Kidney (tissue), 14 donors: ENCODE measurements around the gene FEV. TPM values are rescaled to one million over a fixed set of nuclear protein-coding genes. Genes with fewer than 3 reads are reported as not detected.

Source experiments
- DNase-seq, 5 donors: peaks; one replicate each; pipeline ENCODE4 v3.0.0-alpha.2; 2013 to 2020
- FAIRE-seq: peaks from 2 replicates; lab custom pipeline; 2012; peaks lifted over from hg19 to GRCh38; lab: Jason Lieb, UNC
- H3K27ac ChIP-seq, 2 donors: one replicate each; pipeline ENCODE4 v1.7.0; 2013; ENCODE audit warnings: low read depth in 2 of 2, low read length in 2 of 2, inconsistent platforms in 1 of 2
- H3K27me3 ChIP-seq: one replicate; pipeline ENCODE4 v1.7.1; 2013; ENCODE audit warnings: low read length, inconsistent platforms; ENCODE audit not compliant: control insufficient read depth, insufficient read depth
- H3K36me3 ChIP-seq, 3 donors: one replicate each; pipeline versions ENCODE4 v1.7.0 to v1.7.1; 2013; ENCODE audit warnings: low read length in 3 of 3, control low read depth in 1 of 3, inconsistent platforms in 1 of 3; ENCODE audit not compliant: insufficient read depth in 3 of 3, control insufficient read depth in 2 of 3
- H3K4me1 ChIP-seq, 3 donors: one replicate each; pipeline versions ENCODE4 v1.7.0 to v1.7.1; 2013; ENCODE audit warnings: low read length in 3 of 3, inconsistent platforms in 1 of 3, low read depth in 1 of 3; ENCODE audit not compliant: control insufficient read depth in 2 of 3, insufficient read depth in 2 of 3
- H3K4me3 ChIP-seq, 3 donors: one replicate each; pipeline versions ENCODE4 v1.7.0 to v1.8.1; 2013; ENCODE audit warnings: low read length in 3 of 3, control low read depth in 1 of 3, inconsistent platforms in 1 of 3
- H3K9ac ChIP-seq, 3 donors: one replicate each; pipeline versions ENCODE4 v1.7.0 to v1.7.1; 2013; ENCODE audit warnings: low read length in 3 of 3, control low read depth in 1 of 3, inconsistent platforms in 1 of 3
- H3K9me3 ChIP-seq, 3 donors: one replicate each; pipeline versions ENCODE4 v1.7.0 to v1.7.1; 2013; ENCODE audit warnings: low read length in 3 of 3, control low read depth in 1 of 3, inconsistent platforms in 1 of 3; ENCODE audit not compliant: control insufficient read depth in 2 of 3, insufficient read depth in 1 of 3
- CTCF ChIP-seq: IDR thresholded peaks from 3 replicates; pipeline ENCODE4 v1.5.1; 2012; ENCODE audit warnings: mild to moderate bottlenecking, moderate library complexity, borderline replicate concordance; ENCODE audit not compliant: insufficient read depth; ENCODE audit errors: extremely low read depth
- intact Hi-C: fragments of 100-400 bp; cut with DNase I; formaldehyde crosslinking; loops from one replicate; pipeline ENCODE4 v1.11.1; 2022
- polyA plus RNA-seq: library from polyadenylated mRNA; stranded (reverse); fragments of 350-450 nt; fragmentation: Illumina TruSeq; extraction: RNeasy Lipid Tissue Mini Kit (QIAGEN cat#74804); gene quantifications from one replicate; pipeline ENCODE4 v1.2.3, GENCODE V29; 2014; ENCODE audit warnings: low read depth, low replicate concordance; ENCODE audit not compliant: insufficient read depth
- total RNA-seq: library from RNA; stranded (reverse); fragmentation: NEBNext Ultra II Directional; extraction: Animal tissue kit (Norgen Biotek cat#: 25700); gene quantifications from one replicate; pipeline ENCODE4 v1.2.1, GENCODE V29; 2021
- donor health status: control.
- donor health status: control.
- donor health status: control.
- donor health status: control.
- donor health status: control.
- donor health status: DM: yes; HTN: yes; CAD: no.
- donor health status: Normal renal cell carcinoma (clear cell type).

FEV gene
- total and polyA plus RNA-seq, 2 donors from 2014 or later = not detected

GRCh38 chr2:218999881-219000568, 15.0 kb upstream of the FEV start:
- Histone ChIP-seq H3K27ac (no peak overlapping the region), H3K9ac (no peak overlapping the region), H3K9me3 (no peaks in the 10 kb centered on the region), H3K4me1 (peaks cover 0 to 17% (median 0%) of the 10 kb centered on the region in 3 donors), H3K4me3 (no peak overlapping the region), H3K36me3 (no peaks in the 10 kb centered on the region), H3K27me3 (peaks cover 45% of the 10 kb centered on the region)
- FAIRE-seq (no peak), DNase-seq (peak in 1 of 5 donors; percentile 67)
- intact Hi-C loops = no loop called here
- TF ChIP-seq CTCF = no peak

DNA sequence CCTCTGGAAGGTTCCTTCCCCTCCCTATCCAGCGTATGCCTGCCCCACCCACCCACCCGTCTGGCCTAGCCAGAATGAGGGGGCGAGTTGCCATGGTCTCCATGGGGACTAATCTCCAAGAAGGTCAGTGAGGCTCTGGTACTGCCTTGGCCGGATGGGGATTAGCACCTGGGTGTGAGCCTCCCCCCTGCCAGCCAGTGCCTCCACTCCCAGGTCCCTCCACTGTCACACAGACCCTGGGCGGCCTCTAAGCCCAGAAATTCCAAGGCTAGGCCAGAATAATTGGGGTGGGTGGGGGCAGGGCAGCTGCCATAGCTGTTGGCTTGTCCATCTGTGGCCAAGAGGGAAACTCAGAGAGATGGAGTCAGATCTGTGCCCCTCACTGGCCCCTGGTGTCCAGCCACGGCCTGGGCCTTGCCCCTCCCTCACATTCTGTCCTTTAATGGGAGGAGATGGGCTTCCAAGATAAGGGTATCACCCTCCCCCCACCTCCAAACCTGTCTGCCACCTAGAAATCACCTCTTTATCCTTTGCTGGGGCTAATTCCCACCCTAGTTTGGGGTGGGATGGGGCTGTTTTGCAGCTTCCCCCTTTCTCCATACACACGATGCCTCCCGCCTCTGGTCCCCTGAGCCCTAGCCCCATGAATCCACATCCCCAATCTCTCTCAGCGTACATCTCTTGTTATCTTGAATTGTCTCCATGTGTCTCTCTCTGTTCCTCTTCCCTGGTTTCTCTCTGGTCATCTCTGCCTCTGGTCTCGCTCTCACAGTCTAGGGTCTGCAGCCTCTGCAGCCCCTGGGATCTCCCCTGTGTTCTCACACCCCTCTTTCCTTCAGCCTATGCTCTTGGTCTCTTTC, 14.3 kb upstream of the FEV start:
- H3K4me3 ChIP-seq = no peak overlapping the region
- H3K9me3 ChIP-seq = no peaks in the 10 kb centered on the region
- no peak overlapping the region for H3K9ac ChIP-seq
- intact Hi-C loops = no loop called here
- no peak overlapping the region for H3K27ac ChIP-seq
- H3K27me3 ChIP-seq = peaks cover 48% of the 10 kb centered on the region
- DNase-seq = no peak
- no peak for TF ChIP-seq CTCF
- peaks cover 0 to 17% (median 0%) of the 10 kb centered on the region in 3 donors for H3K4me1 ChIP-seq
- no peak for FAIRE-seq
- no peaks in the 10 kb centered on the region for H3K36me3 ChIP-seq

GRCh38 chr2:218998414-218999002, 13.5 kb upstream of the FEV start:
- TF ChIP-seq CTCF = no peak
- no peak overlapping the region for H3K9ac ChIP-seq
- intact Hi-C loops = no loop called here
- no peak overlapping the region for H3K27ac ChIP-seq
- no peak for DNase-seq
- no peak for FAIRE-seq
- no peak overlapping the region for H3K4me3 ChIP-seq
- peaks cover 48% of the 10 kb centered on the region for H3K27me3 ChIP-seq
- no peaks in the 10 kb centered on the region for H3K9me3 ChIP-seq
- peaks cover 0 to 21% (median 0%) of the 10 kb centered on the region in 3 donors for H3K4me1 ChIP-seq
- no peaks in the 10 kb centered on the region for H3K36me3 ChIP-seq
